ENCODE measurements around the gene CDH4.

CDH4 gene

DNA sequence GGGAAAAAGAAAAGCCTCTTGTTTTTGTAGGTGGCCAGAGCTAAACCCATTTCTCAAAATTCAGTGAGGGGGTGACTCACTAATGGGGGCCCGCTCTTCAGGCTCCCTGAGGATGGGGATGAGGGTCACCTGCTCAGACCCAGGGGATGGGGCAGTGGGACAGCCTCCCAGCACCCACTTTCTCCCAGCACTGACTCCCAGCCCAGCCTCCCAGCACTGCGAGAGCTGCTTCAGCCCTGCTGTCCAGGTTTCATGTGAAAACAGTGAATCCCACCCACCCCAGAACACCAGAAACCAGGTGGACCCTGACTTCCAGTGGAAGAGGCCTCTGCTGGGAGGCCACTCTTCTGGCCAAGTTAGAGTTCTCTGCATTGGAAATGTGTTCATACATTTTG lies 362.6 kb downstream of the CDH4 start:
- DNase-seq (ENCODE audit: low read depth): no peak
- H3K4me3 ChIP-seq (ENCODE audit: low read depth, low read length): no peak overlapping the region

DNA sequence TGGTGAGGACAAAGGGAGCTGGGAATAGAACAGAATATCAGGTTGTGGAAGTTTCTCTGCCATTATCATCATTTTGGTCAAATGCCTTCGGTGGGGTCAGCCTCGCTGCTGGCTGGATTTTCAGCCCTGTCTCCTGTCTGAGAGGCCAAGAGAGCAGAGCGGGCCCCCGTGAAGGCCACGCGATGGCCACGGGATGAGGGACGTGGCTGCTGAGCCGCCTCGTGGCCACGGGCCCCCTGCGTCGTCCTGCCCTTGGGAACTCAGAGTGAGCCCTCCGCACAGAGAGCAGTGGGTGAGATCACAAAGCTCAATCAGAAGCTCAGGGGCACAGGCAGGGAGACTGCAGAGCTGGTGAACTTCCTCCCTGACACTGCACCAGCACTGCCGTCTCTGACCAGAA lies 363.7 kb downstream of the CDH4 start:
- no peak for DNase-seq (ENCODE audit: low read depth)
- no peak overlapping the region for H3K4me3 ChIP-seq (ENCODE audit: low read depth, low read length)

DNA sequence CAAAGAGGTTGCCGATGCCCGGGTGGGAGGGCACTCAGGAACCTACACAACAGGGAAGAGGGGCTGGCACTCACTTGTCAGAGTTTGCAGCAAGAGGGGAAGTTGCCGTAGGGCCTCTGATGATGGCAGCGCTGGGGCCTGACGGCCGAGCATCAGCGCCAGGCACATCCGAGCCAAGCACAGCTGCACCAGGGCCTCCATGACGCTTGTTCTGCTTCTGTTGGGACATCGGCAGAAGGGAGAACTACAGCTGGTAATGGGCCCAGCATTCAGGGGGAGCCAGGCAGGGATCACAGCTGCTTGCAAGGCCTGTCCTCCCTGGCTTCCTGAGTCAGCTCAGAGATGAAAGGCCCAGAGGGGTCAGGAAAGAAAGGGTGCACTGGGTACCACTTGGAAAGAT lies 367.7 kb downstream of the CDH4 start:
- DNase-seq (ENCODE audit: low read depth): no peak
- no peak overlapping the region for H3K4me3 ChIP-seq (ENCODE audit: low read depth, low read length)

DNA sequence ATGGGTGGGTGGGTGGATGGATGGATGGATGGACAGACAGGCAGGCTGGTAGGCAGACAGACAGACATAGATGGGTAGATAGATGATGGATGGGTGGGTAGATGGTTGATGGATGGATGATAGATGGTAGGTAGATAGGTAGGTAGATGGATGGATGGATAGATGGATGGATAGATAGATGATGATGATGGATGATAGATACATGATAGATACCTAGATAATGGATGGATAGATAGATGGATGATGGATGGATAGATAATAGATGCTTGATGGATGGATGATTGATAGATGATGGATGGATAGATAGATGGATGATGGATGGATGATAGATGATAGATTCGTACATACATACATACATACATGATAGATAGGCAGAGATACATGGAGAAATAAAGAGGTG lies 368.1 kb downstream of the CDH4 start:
- DNase-seq (ENCODE audit: low read depth): no peak
- H3K4me3 ChIP-seq (ENCODE audit: low read depth, low read length): no peak overlapping the region

DNA sequence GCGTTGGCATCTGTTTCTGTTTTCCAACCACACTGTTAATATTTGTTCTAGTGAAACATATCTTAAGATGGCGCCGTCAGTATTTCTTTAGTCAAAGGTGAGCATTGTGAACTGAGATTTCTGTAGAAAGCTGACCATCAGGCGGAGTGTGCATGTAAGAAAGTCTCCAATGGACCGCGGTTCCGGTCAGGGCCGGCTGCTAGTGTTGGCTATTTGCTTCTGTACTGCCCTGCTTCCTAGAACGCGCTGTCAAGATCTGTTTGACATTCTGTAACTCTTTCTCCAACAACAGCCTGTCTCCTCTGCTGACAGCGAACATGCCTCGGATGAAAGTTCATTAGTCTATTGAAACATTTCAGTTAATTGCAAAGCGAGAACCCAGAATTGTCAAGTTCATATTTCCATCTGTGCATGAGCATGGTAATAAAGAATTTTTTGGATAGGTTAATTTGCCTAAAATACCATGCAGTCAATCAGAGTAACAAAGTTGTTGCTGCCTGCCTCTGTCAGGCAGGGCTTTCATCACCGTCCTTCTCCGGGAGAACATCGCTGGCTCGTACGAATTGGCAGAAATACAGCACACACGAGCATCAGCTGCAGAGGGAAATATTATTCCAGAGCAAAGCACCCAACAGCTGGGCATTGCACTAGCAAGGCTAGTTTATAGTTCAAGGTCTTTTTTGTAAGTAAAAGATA lies 369.1 kb downstream of the CDH4 start:
- no peak for DNase-seq (ENCODE audit: low read depth)

DNA sequence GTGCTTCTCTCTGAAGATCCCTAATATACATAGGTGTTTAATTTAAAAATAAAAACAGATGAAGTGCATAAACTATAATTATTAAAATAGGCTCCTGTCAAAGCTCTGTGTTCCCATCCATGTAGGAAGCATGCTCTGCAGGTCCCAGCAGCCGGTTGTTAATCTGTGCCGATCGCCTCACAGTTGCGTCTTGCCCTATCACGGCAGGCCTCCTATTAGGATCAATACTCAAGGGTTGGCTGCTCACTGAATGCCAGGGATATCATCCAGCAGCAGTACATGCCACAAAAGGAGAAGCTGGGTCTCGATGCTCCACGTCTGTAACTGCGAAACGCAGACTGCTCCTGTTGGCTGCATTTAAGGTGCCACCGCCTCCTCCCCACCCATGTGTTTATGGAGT lies 369.8 kb downstream of the CDH4 start:
- DNase-seq (ENCODE audit: low read depth): no peak
- no peak overlapping the region for H3K4me3 ChIP-seq (ENCODE audit: low read depth, low read length)

More for the DNA sequence above, 369.1 kb downstream of the CDH4 start:
- H3K4me3 ChIP-seq (ENCODE audit: low read depth, low read length): no peak overlapping the region

DNA sequence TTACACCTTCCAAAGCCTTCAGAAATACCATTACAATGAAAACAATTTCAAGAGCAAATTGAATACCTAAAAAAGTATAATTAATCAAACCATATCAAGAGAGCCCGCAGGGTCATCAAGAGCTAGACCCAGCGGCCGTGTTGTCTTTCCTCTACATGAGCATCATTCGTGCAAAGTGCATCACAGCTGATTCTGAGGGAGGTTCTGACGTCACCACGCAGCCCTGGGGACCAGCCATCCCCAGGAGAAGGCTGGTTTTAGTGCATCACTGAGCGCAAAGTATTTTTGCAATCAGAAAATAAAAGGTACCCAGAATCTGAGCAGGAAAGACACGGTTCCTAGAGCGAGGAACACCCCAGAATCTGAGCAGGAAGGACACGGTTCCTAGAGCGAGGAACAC lies 371.4 kb downstream of the CDH4 start:
- no peak overlapping the region for H3K4me3 ChIP-seq (ENCODE audit: low read depth, low read length)
- no peak for DNase-seq (ENCODE audit: low read depth)

DNA sequence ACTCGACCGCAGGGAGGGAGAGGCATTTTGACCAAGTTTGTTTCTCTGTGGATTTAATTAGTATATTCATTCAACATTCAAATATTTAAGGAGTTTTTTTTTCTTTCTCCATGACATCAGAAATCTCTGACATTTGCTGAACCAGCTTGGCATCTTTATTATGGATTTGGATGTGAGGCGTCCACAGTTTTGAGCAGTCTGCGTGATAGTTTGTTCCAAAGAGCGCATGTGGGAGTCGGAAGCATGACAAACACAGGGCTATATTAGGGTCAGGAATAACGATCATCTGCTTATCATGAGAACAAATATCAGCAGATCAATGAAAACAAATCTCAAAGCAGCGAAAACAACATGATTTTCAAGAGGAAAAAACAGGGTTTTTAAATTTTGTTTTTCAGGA lies 373.2 kb downstream of the CDH4 start:
- DNase-seq (ENCODE audit: low read depth): no peak
- no peak overlapping the region for H3K4me3 ChIP-seq (ENCODE audit: low read depth, low read length)

DNA sequence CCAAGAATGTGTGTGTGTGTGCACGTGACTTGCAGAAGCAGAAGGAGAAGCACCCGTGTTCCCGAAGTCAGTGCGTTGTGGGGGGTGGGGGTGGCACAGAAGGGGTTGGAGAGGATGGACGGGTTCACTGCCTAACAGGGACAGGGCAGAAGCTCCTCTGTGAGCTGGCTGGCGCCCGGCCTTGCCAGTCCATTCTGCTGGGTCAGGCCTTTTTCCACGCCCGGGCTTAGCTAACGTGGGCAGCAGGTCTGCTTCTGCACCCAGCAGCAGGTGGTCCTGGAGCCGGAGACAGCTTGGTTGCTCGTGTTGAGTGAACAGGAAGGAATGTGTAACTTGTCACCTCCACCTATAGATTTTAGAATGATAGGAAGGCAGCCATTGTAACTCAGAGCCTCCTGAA lies 374.4 kb downstream of the CDH4 start:
- DNase-seq (ENCODE audit: low read depth): no peak
- H3K4me3 ChIP-seq (ENCODE audit: low read depth, low read length): no peak overlapping the region

DNA sequence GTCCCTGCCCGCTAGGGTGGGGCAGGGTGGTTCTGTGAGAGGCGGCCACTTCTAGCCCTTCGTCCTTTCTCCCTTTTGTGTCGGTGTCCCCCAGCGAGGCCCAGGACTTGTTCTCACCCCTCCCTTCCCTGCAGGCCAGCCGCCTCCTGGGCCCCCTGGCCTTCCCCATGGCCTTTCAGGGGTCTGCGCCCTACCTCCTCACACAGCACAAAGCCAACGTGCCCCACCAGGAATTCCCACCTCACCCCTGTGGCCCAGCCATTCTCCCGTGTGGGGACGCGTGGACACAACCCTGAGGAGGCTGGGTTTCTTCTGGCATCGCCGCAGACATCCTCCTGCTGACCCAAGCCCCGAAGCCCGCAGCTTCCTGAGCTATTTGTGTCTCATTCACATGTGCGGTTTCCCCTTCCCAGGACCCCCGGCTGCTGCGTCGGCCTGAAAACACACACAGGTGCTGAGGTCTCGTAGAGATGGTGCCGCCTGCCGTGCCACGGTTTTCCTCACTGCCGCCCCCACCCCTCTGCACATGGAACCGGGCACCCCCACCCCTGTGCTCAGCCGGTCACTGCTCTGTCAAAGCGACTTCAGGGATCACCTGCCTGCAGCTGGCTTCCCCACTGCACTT lies 375.8 kb downstream of the CDH4 start:
- DNase-seq (ENCODE audit: low read depth): no peak
- no peak overlapping the region for H3K4me3 ChIP-seq (ENCODE audit: low read depth, low read length)

DNA sequence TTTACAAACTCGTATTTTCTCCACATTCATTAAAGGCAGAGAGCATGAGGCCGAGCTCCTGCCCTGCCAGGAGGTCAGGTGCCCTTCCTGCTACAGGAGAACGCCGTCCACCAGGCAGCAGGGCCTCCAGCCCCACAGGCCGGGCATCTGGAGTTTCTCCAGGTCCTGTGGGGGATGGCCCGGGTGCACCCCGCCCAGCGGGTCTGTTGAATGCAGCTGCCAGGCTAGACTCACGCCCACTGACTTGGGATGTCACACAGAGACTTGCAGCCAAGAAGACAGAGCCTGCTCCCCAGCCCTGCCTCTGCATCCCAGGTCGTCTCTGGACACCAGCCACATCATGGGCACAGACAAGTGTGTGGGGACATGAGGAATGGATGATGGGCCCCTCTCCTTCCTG lies 376.4 kb downstream of the CDH4 start:
- no peak overlapping the region for H3K4me3 ChIP-seq (ENCODE audit: low read depth, low read length)
- no peak for DNase-seq (ENCODE audit: low read depth)

DNA sequence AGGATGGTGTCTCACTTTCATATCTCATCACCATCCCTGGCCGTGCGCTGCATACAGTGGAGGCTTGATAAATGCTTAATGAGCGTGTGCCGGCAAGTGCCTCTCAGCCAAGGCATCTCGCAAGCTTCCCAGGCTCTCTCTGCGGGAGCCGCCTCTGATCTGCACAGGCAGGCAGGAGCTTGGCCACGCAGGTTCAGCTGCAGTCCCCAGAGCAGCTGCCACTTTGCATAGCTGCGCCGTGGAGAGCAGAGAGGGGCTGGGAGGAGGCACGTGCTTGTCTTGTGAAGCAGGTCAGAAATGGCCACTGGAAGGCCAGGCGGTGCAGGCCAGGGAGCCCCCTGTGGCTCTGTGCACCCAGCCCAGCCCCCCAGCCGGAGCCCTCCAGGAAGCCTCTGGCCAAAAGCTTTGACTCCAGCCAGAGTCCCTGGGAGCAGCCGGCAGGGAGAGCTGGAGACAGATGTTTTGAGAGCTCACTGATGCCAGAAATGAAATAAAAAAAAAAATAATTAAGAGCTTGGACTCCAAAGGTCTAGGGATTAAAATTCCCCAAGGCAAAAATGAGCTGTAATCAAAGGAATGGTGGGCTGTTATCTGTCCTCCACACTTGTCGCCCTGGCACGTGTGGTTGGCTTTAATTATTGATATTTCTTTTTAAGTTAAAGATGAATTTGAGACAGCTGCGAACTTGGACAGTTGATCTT lies 377.0 kb downstream of the CDH4 start:
- no peak overlapping the region for H3K4me3 ChIP-seq (ENCODE audit: low read depth, low read length)
- DNase-seq (ENCODE audit: low read depth): peak; percentile 22

DNA sequence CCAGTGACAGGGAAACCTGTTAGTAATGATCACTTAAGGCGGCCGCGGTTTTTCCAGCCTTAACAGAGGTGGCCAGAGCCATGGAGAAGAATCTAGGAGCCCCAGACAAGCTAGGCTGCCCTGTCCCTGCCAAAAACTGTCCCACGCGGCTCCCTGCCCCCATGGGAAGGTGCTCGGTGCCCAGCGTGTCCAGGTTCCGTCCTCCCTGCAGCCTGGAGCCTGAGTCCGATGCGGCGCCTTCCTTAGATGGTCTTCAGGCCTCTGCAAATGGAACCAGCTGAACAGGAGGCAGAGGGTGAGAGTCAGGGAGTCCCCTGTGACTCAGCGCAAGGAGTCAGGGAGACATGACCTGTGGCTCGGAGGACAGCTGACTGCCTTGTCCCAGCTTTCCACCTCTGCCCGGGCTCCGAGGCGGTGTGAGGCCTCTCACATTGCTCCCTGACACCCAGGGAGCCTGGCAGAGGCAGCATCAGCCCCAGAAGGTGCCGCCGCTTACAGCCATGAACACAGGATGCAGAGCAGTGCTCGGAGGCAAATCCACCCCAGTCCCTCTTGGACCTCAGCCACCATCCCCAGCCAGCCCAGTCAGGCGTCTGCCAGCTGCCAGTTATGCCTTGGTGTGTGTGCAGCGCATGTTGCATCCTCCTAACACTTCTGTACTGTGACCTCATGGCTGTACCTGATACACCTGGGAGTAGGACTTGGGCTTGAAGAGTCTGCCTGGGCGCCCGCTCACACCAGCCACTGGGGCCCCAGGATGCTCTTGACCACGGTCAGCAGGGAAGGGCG lies 377.7 kb downstream of the CDH4 start:
- H3K4me3 ChIP-seq (ENCODE audit: low read depth, low read length): no peak overlapping the region
- DNase-seq (ENCODE audit: low read depth): no peak

DNA sequence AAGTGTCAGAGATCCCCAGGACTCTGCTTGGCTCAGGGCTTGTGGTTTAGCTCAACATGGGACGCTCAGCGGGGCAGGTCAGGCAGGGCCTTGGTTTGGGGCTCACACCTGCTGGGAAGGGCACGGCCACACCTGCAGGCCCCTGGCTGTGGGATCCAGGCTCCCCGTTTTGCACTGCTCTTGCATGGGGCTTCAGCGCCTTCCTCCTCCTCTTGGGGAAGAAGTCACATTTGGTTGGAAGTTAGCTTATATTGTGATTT lies 378.3 kb downstream of the CDH4 start:
- H3K4me3 ChIP-seq (ENCODE audit: low read depth, low read length): no peak overlapping the region
- no peak for DNase-seq (ENCODE audit: low read depth)

DNA sequence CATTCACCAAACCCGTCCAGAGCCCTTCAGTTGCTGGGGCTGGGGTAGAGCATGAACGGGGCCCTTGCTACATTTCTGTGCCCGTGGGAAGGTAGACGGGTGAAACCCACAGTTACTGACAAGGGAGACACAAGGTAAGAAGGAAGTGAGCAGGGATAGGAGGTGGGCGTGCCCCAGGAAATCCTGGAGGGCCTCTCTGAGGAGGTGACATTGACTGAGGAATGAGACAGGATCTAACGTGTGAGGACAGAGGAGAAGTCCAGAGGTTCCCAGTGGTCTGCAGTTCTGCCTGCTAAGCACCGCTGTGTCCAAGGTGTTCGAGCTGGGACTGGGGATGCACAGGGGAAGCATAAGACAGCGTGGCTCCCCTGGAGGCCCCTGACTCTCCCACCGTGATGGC lies 378.8 kb downstream of the CDH4 start:
- H3K4me3 ChIP-seq (ENCODE audit: low read depth, low read length): no peak overlapping the region
- DNase-seq (ENCODE audit: low read depth): no peak

DNA sequence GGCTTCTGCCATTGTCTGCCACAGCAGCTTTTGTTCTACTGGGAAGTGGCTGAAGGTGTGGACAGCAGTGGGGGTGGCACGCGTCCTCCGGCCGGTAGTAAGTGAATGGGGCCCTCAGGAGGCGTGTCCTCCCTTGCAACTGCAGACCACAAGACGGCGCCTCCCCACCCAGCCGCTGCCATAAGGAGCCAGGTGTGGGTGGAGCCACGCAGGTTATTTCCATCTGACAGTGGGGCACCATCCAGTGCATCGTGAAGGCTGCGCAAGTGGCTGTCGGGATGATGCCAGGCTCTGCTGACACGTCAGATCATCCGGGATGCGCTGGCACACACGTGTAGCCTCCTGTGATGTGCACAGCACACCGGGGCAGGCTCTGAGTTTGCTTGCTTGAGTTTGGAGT lies 379.7 kb downstream of the CDH4 start:
- no peak overlapping the region for H3K4me3 ChIP-seq (ENCODE audit: low read depth, low read length)
- DNase-seq (ENCODE audit: low read depth): no peak

DNA sequence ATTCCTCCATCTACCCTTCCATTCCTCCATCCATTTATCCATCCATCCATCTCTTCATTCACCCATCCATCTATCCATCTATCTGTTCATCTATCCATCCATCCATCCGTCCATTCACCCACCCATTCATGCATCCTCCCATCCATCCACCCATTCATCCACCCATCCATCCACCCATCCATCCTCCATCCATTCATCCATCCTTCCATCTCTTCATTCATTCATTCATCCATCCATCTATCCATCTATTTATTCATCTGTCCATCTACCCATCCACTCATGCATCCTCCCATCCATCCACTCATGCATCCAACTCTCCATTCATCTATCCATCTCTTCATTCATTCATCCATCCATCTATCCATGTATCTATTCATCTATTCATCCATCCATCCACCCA lies 380.9 kb downstream of the CDH4 start:
- DNase-seq (ENCODE audit: low read depth): no peak
- no peak overlapping the region for H3K4me3 ChIP-seq (ENCODE audit: low read depth, low read length)

DNA sequence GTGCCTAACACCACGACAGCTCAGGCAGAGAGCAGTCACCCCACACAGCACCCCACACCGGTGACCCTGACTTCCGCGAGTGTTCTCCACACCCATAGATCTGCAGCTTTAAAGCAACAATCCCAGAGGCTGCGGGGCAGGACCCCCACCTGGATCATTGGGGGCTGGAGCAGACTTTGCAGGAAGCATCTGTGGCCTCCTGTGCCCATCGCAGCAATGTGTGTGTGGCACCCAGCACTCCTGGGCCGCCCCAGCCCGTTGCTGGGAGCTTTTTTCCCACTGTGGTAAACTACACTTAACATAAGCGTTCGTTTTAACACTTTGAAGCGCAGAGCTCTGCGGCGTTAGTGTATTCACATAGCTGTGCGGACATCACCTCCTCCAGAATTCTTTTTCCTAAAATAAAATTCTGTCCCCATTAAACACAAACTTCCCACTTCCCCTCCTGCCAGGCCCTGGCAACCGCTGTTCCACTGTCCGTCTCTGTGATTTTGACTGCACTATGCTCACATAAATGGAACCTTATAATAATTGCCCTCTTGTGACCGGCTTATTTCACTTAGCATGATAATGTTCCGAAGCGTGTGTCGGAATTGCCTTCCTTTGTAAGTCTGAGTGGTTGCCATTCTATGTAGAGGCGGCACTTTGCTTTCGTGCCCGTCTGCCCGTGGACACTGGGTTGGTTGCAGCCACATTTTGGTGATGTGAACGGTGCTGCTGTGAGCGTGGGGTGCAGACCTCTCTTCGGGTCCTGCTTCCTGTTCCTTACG lies 382.5 kb downstream of the CDH4 start:
- DNase-seq (ENCODE audit: low read depth): no peak
- no peak overlapping the region for H3K4me3 ChIP-seq (ENCODE audit: low read depth, low read length)

DNA sequence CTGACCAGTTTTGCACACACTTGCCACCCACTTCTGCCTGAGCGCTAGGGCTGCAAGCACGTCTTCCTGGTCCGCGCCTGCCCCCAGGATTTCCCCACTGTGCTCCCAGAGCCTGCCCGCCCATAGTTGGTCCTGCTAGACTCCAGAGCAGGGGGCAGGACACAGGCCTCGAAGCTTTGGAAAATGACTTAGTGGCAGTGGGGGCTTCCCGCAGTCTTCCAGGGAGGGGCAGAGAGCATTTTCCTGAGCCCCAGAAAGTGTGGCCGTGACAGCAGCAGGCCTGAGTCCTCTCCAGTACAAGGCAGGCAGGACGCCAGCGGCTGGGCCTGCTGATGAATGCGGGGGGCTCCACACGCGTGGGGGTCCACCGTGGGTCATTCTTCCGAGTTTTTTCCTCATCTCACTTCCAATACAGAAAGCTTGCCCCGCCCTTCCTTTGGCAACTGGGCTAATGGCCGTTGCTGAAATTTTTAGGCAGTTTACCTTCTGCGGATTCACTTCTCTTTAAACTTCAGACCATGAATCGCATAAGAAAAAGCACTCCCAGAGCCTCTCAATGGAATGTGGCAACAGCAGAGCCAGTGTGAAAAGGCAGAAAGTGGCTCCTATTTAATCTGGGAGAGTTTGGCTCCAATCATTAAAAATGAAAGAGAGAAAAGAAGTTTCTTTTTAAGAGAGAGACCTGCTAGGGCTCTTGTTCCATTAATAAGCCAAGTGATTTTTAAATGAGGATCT lies 383.8 kb downstream of the CDH4 start:
- DNase-seq (ENCODE audit: low read depth): no peak
- no peak overlapping the region for H3K4me3 ChIP-seq (ENCODE audit: low read depth, low read length)
